GM18519 (cell line): ENCODE results near the gene IL31RA.
"Not testable (repeated sequence)": the region's sequence is repeated elsewhere in the genome, so short reads cannot be mapped to it uniquely, and the experiment has no call there.

Experiments used
- ATAC-seq: cut with Tn5 transposase; IDR thresholded peaks from one replicate; pipeline ENCODE4 v1.9.1; 2021; ENCODE audit warnings: mild to moderate bottlenecking, moderate library complexity; ENCODE audit not compliant: unreplicated experiment, low FRiP score

The IL31RA gene

DNA sequence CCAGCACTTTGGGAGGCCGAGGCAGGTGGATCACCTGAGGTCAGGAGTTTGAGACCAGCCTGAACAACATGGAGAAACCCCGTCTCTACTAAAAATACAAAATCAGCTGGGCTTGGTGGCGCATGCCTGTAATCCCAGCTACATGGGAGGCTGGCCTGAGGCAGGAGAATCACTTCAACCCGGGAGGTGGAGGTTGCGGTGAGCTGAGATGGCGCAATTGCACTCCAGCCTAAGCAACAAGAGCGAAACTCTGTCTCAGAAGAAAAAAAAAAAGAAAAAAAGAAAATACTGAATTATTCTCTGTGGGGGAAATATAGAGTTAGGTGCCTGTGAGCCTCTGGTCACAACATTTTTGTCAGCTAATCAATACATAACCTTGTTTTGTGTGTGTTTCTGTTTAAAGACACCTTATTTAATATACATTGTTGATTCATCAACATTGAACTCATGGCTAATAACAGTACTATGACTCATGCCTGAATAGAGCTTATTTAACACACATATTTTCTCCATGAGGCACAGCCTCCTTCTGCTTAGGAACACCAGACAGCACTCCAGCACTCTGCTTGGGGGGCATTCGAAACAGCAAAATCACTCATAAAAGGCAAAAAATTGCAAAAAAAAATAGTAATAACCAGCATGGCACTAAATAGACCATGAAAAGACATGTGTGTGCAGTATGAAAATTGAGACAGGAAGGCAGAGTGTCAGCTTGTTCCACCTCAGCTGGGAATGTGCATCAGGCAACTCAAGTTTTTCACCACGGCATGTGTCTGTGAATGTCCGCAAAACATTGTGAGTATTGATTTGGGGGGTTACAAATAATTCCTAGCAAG, at the start of gene IL31RA:
Gene IL31RA, plus strand, starts transcription at position 519 of the 836 bp plus-strand sequence. Its CDS starts 214 bp downstream, at position 733.
- ATAC-seq: no peak

DNA sequence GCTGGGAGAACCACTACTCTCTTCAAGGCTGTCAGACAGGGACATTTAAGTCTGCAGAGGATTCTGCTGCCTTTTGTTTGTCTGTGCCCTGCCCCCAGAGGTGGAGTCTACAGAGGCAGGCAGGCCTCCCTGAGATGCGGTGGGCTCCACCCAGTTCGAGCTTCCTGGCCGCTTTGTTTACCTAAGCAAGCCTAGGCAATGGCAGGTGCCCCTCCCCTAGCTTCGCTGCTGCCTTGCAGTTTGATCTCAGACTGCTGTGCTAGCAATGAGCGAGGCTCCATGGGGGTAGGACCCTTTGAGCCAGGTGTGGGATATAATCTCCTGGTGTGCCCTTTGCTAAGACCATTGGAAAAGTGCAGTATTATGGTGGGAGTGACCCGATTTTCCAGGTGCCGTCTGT, 42.3 kb upstream of the IL31RA start:
- ATAC-seq: not testable (repeated sequence)

DNA sequence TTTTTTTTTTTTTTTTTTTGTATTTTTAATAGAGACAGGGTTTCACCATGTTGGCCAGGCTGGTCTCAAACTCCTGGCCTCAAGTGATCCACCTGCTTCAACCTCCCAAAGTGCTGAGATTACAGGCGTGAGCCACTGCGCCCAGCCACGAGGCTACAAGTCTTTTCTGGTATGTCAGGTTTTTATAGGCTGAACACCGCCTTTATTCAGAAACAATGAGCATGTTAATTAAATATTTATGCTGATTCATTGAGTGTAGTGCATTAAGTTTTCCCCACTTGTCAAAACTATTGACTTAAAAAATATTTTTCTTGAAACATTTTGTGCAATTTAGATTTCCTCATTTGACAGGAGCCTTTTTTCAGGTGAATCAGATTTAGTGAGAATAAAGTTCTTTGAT, 35.2 kb upstream of the IL31RA start:
- ATAC-seq: not testable (repeated sequence)

DNA sequence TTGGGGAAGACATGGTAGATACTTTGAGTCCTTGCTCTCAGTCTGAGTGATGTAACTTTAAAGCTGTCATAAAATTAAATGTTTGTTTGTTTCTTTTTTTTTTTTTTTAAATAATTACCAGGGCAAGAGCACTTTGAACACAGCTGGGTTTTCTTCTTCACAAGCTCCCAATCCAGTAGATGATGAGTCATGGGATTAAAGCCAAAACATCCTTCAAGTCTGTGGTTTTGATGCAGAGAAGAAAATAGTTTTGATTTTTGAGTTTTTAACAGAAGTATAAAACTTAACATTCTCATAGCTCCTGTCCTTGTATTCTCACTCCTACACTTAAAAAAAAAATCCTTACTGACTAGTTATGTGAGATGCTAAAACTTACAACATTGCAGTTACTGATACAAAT, 34.8 kb upstream of the IL31RA start:
- no peak for ATAC-seq

DNA sequence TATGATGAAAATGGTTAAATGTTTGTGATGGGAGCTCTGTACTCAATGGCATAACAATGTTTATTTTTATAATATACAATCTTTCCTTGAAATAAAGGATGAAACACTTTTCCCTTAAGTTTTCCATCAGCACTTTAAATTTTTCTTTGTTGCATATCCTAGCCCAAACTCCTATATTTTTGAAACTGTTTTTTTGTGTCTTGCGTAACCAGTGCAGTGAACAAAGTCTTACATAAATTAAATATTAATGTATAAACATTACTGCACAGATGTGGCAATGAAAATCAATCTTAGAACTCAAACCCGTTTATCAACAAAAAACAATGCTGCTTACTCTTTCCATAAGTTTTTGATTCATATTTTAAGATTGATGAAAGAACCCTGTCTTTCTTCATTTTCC, 34.1 kb upstream of the IL31RA start:
- no peak for ATAC-seq

DNA sequence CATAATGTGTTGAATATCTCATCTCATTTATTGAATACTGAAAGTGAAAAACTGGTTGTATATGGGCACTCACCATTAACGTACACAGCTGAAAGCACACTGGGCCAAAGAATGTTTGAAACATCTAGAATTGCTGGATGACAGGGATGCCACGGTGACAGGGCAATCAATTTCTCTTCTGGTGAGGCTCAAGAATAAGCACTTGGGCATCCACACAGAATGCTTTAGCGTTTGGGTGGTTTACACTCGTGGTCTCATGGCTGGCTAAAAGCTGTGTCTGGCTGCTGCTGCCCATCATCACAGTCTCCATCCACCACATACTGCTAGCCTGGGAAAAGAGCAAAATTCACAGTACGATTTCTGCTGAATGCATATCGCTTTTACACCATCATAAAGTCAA, 30.7 kb upstream of the IL31RA start:
- no peak for ATAC-seq

DNA sequence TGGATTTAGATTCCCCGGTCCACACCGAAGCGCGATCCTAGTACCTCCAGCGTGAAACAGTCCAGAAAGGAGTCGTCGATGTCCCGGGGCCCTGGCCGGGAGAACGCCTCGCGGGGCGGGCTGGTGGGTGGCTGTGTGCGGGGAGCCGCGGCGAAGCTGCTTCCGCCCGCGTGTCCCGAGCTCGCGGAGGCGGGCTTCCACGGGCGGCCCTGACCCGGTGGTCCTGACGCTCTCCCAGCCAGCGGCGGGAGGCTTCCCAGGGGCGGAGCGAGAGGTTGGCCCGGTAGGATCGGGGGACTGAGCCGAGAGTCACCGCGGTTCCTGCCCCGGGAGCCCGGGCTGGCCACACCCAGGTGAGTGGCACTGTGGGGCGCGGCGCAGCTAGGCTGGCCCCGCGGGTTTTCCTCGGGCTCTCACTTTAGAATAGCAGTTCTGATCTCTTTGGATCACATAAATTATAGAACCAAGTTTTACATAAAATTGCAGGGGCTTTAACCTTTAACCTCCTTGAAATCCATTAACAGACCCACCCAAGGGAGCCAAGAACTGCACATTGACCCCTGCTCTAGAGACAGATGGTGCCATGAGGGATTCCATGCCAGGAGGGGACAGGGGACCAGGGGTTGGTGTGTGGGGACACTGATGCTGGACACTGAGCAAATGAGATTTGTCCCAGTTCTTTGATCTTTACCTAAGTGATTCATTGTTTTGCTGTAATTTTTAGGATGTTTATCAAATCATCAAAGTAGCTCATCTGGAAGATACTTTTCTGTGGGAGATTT, 29.2 kb upstream of the IL31RA start:
- no peak for ATAC-seq

DNA sequence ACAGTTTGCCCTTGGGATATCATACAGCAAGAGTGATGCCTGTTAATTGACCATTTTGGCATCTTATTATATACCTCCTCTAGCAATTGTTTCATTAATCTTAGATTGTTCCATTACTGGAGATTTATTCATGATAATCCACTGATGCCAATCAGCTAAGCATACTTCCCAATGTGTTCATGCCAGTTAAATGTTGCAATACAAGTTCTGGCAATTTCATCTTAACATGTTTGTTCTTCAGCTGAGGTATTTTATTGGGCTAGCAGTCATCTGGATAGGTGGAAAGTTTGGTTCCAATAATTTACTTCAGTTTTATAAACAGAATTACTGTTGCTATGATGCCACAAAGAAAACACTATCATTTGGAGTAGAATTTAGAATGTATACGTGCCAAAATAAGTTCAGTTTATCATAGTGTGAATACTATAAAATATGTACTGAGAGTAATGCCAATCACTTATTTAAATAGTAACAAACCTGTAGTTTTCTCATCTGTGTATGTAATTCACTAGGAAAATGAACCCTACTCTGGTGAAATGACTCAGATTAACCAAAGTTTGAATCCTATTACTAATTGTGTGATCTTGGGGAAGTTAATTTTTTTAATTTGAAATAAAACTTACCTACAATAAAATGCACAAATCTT, 27.9 kb upstream of the IL31RA start:
- no peak for ATAC-seq

DNA sequence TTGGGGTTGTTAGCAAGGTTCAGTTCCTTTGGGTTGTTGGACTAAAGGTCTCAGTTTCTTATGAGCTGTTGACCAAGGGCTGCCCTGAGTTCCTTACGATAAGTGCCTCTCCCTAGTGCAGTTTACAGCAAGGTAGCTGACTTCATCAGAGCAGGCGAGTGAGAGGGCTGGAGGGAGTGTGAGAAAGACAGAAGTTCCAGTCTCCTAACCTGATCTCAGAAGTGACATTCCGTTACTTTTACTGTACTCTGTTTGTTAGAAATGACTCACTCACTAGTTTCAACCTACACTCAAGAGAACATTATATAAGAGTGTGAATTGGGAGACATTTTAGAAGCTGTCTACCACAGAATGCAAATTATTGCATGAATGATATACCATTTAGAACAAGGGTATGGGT, 21.2 kb upstream of the IL31RA start:
- no peak for ATAC-seq

DNA sequence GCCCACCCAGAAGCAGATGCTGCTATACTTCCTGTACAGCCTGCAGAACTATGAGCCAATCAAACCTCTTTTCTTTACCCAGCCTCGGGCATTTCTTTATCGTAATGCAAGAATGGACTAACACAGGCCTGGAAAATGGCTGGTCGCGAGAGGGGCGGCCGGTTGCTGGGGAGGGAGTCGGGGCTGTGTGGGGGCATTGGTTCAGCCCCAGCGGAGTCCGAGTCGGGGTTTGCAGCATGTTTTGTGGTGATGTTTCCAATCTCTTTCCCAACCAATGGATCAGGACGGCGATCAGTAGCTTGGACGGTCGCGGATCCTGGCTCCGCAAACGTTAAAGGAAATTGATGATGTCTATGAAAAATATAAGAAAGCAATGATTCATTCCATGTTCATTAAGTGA, 18.7 kb upstream of the IL31RA start:
- ATAC-seq: no peak

DNA sequence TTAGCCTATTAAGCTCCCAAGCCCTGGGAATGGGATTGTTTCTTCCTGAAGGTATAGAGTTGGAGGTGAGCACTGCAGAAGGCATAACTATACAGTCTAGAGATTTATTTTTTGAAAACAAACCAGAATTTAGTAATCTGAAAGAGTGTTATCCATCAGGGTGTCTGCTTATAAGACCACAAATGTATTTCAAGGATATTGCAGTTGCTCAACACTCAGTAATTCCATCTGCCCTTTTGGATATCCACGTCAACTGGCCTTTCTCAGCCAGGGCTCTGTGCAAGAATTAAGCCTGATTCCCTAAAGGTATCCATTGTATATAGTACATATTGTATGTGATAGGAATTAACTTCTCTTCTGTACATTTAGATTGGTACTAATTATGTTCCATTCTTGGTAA, 15.0 kb upstream of the IL31RA start:
- no peak for ATAC-seq

DNA sequence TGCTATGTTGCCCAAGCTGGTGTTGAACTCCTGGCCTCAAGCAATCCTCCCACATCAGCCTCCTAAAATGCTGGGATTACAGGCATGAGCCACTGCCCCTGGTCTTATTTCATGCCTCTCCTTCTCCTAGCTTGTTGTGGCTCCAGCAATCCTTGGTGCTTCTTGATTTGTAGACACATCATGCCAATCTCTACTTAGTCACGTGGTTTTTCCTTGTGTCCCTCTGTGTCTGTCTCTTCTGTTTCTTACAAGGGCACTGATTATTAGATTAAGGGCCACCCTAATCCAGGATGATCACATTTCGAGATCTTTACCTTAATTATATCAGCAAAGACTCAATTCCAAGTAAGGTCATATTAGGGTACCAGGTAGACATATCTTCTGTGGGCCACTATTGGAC, 9.2 kb upstream of the IL31RA start:
- no peak for ATAC-seq

DNA sequence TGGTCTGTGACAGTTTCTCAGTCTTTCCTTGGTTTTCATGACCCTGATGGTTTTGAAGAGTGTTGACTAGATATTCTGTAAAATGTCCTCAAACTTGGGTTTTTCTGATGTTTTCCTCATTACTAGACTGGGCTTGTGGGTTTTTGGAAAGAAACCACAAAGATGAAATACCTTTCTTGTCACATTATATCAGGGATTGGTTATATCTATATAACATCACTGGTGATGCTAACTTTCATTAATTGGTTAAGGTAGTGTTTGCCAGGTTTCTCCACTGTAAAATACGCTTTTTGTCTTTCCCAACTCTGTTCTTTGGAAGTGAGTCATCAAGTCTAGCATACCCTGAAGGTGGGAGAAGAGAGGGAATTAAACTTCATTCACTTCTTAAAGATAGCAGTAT, 3.3 kb upstream of the IL31RA start:
- ATAC-seq: no peak

DNA sequence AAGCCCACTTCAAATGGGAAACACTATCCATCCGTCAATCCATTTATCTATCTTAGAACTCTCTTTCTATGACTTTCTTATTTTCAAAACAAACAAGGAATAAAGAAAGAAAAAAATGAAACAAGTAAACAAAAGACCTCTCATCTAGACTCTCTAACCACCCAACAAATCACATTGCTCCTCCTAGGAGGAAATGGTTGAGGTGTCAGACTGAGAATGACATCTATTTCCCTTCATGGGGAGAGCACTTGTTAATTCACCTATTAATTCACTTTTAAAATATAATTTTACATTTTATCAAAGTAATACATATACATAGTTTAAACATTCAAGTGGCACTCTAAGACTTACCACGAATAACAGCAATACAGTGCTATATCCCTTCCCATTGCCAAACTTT, 2.4 kb upstream of the IL31RA start:
- ATAC-seq: no peak

DNA sequence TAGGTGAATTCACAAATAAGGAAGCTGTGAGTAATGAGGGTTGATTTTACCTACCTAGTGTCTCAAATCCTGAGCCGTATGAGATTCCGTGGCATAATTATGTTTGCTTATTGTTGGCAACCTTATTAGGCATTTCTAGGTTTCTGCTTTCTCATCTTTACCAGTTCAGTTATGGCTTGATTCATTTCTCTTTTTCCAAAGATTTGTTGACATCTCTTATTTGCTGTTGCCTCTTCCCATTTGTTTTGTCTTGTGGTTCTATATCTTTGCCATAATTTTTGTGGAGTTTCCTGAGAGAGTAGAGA, 470 bp downstream of the IL31RA start:
- ATAC-seq: no peak

DNA sequence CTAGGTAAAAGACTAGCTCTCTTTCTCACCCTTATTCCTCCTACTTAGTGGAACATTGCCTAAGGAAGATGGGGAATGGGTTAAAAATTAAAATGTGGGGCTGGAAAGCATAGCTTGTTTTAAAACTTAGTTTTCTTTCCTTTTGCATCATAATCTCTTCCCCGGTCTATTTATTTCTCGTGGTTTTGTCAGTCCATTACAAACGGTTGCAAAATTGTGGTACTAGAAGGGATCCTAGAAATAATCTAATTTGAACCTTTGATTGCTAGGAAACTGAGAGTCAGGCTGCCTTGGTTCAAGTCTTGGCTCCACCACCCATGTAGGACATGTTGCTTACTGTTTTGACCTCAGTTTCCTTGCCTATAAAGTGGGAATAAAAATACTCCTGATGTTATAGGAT, 1.3 kb downstream of the IL31RA start:
- ATAC-seq: no peak

DNA sequence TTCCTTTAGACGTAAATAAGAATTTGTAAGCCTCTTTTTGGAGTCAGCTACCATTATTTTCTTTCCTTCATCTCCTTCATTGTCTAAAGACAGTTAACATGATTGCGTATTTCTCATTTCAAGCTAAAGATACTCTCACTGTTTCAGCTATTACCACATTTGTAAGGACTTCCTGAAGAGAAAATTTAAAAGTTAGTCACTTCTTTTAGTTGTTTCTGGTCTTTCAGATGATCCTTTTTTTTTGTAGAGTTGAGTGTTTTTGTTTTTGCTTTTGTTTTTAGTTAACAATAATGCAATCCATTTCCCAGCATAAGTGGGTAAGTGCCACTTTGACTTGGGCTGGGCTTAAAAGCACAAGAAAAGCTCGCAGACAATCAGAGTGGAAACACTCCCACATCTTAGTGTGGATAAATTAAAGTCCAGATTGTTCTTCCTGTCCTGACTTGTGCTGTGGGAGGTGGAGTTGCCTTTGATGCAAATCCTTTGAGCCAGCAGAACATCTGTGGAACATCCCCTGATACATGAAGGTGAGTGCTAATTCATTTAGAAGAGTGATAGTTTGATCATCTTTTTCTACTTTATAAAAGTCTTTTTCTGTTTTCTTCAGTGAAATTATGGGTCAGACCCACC, 2.0 kb downstream of the IL31RA start:
- no peak for ATAC-seq

DNA sequence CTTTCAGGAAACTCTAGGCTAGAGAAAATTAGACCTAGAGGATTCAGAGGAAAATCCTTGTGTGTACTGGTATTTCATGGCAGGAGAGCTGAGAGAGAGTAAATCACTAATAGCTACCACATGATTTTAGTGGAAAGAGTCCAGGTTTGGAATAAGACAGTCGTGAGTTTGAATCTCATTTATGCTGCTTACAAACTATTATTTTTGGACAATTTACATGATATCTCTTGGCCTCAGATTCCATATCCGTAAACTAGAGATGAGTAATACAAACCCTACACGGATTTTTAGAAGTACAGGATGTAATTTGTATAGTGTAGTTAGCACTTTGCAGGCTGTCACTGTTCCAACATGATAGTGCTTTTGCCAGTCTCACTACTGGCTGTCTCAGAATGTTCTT, 2.7 kb downstream of the IL31RA start:
- ATAC-seq: no peak

DNA sequence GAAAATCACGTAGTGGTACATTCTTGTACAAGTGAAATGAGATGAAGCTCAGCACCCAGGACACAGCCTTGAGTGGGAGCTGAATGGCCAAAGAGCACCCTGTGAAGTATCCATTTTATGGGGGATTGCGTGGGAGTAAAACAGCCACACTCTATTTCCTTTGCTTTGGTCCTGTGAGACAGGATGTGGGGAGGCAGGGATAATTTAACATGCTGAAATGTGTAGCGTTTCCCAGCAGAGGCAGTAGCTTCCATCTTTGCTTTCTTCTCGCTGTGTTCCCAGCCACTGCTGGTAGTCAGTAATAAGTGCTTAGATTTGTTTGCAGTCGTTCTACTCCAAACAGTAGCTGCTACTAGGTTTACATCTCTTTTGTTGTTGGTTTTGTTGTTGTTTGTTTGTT, 4.4 kb downstream of the IL31RA start:
- ATAC-seq: no peak

DNA sequence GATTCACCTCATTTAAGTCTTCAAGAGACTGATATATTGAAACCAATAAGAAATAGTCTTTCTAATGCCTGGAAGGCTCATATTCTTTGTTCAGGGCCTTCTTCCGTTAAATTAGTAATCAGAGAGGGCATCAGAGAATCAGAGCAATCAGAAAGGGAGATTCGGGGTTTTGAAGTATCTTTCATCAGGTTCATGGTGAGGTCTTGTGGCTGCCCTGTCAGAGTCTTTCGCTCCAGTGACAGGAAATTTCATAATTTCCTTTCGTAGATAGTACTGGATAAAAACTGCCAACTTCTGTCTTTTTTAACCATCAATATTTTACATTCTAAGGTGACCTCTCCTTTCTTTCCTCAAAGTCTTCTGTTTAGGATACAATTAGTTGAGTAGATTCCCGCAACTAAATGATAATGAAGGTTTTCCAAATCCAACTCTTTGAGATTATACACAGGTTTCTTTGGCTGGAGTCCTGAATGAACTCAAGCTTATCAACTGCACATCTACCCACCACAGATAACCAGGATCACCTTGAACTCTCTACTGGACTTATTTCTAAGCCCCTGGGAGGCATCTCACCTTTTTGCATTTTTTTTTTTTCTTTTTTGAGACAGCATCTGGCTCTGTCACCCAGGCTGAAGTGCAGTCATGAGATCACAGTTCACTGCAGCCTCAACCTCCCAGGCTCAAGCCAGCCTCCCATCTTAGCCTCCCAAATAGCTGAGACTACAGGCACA, 5.5 kb downstream of the IL31RA start:
- ATAC-seq: no peak

DNA sequence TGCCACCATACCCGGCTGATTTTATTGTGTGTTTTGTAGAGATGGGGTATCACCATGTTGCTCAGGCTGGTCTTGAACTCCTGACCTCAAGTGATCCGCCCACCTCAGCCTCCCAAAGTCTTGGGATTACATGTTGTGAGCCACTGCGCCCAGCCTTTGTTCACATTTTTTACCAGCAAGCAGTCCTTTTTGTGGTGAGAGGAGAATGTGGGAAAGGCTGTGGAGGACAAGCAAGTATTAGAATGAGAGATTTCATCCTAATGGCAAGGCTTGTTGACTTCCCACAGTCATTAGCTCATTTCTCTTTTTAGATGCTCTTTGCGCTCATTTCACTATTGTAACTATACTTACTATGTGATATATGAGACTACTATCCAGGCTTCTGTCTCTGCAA, 6.1 kb downstream of the IL31RA start:
- ATAC-seq: no peak
